HEK293 (cell line): ENCODE results near the gene ATP1B2.

Experiments used
- GLIS1 ChIP-seq: fragments of 450-650 bp; formaldehyde crosslinking; IDR thresholded peaks from 2 replicates; pipeline ENCODE4 v1.5.1; 2016; ENCODE audit warnings: missing biosample characterization, missing genetic modification characterization
- MEIS1 ChIP-seq: sonication (generic); formaldehyde crosslinking; IDR thresholded peaks from 2 replicates; pipeline ENCODE4 v1.8.1; 2022; ENCODE audit warnings: missing genetic modification reagents, mild to moderate bottlenecking, borderline replicate concordance
- WT1 ChIP-seq: fragments of 450-650 bp; formaldehyde crosslinking; IDR thresholded peaks from 2 replicates; pipeline ENCODE4 v1.5.1; 2016; ENCODE audit warnings: missing biosample characterization, missing genetic modification characterization
- YY2 ChIP-seq: fragments of 450-650 bp; formaldehyde crosslinking; IDR thresholded peaks from 2 replicates; pipeline ENCODE4 v1.5.1; 2016; ENCODE audit warnings: missing biosample characterization, missing genetic modification characterization
- ZBTB20 ChIP-seq: fragments of 450-650 bp; formaldehyde crosslinking; IDR thresholded peaks from 2 replicates; pipeline ENCODE4 v1.5.1; 2016; ENCODE audit warnings: missing biosample characterization, missing genetic modification characterization
- ZFHX2 ChIP-seq: fragments of 450-650 bp; formaldehyde crosslinking; conservative IDR thresholded peaks from 2 replicates; pipeline ENCODE4 v1.5.1; 2016; ENCODE audit warnings: missing biosample characterization, missing genetic modification characterization
- ZNF174 ChIP-seq: fragments of 450-650 bp; formaldehyde crosslinking; IDR thresholded peaks from 2 replicates; pipeline ENCODE4 v1.5.0; 2017; ENCODE audit warnings: missing biosample characterization, mild to moderate bottlenecking, missing genetic modification characterization
- ZNF266 ChIP-seq: fragments of 450-650 bp; formaldehyde crosslinking; IDR thresholded peaks from 2 replicates; pipeline ENCODE4 v1.5.1; 2016; ENCODE audit warnings: missing biosample characterization, missing genetic modification characterization, low read depth
- ZNF37A ChIP-seq: fragments of 450-650 bp; IDR thresholded peaks from 2 replicates; pipeline ENCODE4 v1.5.1; 2018; ENCODE audit warnings: missing biosample characterization, missing genetic modification characterization
- ZNF548 ChIP-seq: fragments of 450-650 bp; formaldehyde crosslinking; IDR thresholded peaks from 2 replicates; pipeline ENCODE4 v1.5.1; 2016; ENCODE audit warnings: missing biosample characterization, missing genetic modification characterization
- ZNF561 ChIP-seq: fragments of 450-650 bp; IDR thresholded peaks from 2 replicates; pipeline ENCODE4 v1.5.1; 2018; ENCODE audit warnings: missing biosample characterization, missing genetic modification characterization, borderline replicate concordance
- ZNF621 ChIP-seq: fragments of 450-650 bp; formaldehyde crosslinking; IDR thresholded peaks from 2 replicates; pipeline ENCODE4 v1.5.1; 2017; ENCODE audit warnings: missing biosample characterization, missing genetic modification characterization
- ZNF664 ChIP-seq: fragments of 450-650 bp; formaldehyde crosslinking; IDR thresholded peaks from 2 replicates; pipeline ENCODE4 v1.5.1; 2016; ENCODE audit warnings: missing biosample characterization, missing genetic modification characterization
- ZNF768 ChIP-seq: fragments of 450-650 bp; formaldehyde crosslinking; IDR thresholded peaks from 2 replicates; pipeline ENCODE4 v1.5.1; 2018; ENCODE audit warnings: missing biosample characterization, mild to moderate bottlenecking, missing genetic modification characterization
- TF ChIP-seq, protein P1 (sequence below): fragments of 450-650 bp; formaldehyde crosslinking; optimal IDR thresholded peaks from 2 replicates; pipeline ENCODE3; 2016; ENCODE audit warnings: missing biosample characterization, mild to moderate bottlenecking, missing genetic modification characterization
- TF ChIP-seq, protein P2 (sequence below): fragments of 450-650 bp; formaldehyde crosslinking; IDR thresholded peaks from 2 replicates; pipeline ENCODE4 v1.5.1; 2016; ENCODE audit warnings: missing biosample characterization, missing genetic modification characterization
- TF ChIP-seq, protein P3 (sequence below): fragments of 450-650 bp; formaldehyde crosslinking; IDR thresholded peaks from 2 replicates; pipeline ENCODE4 v1.5.0; 2017; ENCODE audit warnings: missing biosample characterization, missing genetic modification characterization, borderline replicate concordance
- TF ChIP-seq, protein P4 (sequence below): fragments of 450-650 bp; formaldehyde crosslinking; IDR thresholded peaks from 2 replicates; pipeline ENCODE4 v1.5.1; 2016; ENCODE audit warnings: missing biosample characterization, missing genetic modification characterization
- TF ChIP-seq, protein P5 (sequence below): fragments of 450-650 bp; formaldehyde crosslinking; IDR thresholded peaks from 2 replicates; pipeline ENCODE4 v1.5.1; 2017; ENCODE audit warnings: missing biosample characterization, missing genetic modification characterization
- TF ChIP-seq, protein P6 (sequence below): fragments of 450-650 bp; formaldehyde crosslinking; IDR thresholded peaks from 2 replicates; pipeline ENCODE4 v1.5.1; 2017; ENCODE audit warnings: missing biosample characterization, mild to moderate bottlenecking, missing genetic modification characterization, moderate library complexity
- TF ChIP-seq, protein P7 (sequence below): fragments of 450-650 bp; formaldehyde crosslinking; IDR thresholded peaks from 2 replicates; pipeline ENCODE4 v1.5.1; 2016; ENCODE audit warnings: missing biosample characterization, missing genetic modification characterization, low read depth
- TF ChIP-seq, protein P8 (sequence below): fragments of 450-650 bp; formaldehyde crosslinking; IDR thresholded peaks from 2 replicates; pipeline ENCODE4 v1.5.1; 2016; ENCODE audit warnings: missing biosample characterization, missing genetic modification characterization, low read depth
- TF ChIP-seq, protein P9 (sequence below): fragments of 450-650 bp; formaldehyde crosslinking; IDR thresholded peaks from 2 replicates; pipeline ENCODE4 v1.5.1; 2016; ENCODE audit warnings: missing biosample characterization, missing genetic modification characterization

ATP1B2 gene

DNA sequence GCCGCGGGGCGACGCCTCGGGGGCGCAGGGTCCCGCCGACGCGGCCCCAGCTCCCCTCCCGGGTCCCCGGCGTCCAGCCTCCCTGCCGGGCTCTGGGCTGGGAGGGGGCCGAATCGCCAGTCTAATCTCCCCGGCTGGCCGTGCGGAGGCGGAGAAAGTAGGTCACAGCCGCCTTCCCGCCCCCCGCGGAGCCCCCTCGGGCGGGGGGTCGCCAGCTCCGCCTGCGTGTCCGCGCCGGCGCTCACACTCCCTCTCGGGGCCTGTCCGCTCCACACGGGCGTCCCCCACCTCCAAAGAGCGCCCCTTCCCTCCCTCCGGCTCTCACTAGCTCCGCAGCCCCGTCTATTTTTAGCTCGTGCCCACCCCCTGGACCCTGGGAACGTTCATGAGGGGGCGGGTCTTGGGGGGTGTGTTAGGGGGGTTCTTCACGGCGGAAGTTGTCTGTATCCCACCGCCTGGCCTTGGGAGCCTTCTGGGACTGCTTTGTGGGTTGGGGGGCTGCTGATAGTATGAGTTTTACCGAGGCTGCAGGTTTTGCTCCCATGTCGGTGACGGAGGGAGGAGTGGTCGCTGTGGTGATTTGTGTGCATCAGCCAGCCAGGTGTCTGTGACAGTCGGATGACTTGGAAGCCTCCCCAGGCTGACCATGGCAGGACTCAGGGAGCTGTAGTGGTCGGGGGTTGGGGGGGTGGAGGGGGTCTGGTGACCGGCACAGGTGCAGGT, 1.1 kb downstream of the ATP1B2 start (continued):
- TF ChIP-seq ZBTB20 (tag by site-specific recombination) (no peak), YY2 (tag by site-specific recombination) (no peak), WT1 (tag by site-specific recombination) (no peak), GLIS1 (tag by site-specific recombination) (peak; percentile 97), ZNF266 (tag by site-specific recombination) (no peak), ZNF621 (tag by site-specific recombination) (no peak), ZNF548 (tag by site-specific recombination) (no peak), ZNF37A (tag by site-specific recombination) (no peak), ZNF561 (tag by site-specific recombination) (0 out of 2 replicates have a peak, but pooled peaks have one; percentile 45), MEIS1 (CRISPR knock-in tag) (no peak), ZNF664 (tag by site-specific recombination) (no peak), ZNF174 (tag by site-specific recombination) (no peak), ZFHX2 (tag by site-specific recombination) (peak; percentile 88), ZNF768 (tag by site-specific recombination) (no peak)
- TF ChIP-seq, protein P1, sequence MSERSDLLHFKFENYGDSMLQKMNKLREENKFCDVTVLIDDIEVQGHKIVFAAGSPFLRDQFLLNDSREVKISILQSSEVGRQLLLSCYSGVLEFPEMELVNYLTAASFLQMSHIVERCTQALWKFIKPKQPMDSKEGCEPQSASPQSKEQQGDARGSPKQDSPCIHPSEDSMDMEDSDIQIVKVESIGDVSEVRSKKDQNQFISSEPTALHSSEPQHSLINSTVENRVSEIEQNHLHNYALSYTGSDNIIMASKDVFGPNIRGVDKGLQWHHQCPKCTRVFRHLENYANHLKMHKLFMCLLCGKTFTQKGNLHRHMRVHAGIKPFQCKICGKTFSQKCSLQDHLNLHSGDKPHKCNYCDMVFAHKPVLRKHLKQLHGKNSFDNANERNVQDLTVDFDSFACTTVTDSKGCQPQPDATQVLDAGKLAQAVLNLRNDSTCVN (tag by site-specific recombination): peak; percentile 16
- TF ChIP-seq, protein P2, sequence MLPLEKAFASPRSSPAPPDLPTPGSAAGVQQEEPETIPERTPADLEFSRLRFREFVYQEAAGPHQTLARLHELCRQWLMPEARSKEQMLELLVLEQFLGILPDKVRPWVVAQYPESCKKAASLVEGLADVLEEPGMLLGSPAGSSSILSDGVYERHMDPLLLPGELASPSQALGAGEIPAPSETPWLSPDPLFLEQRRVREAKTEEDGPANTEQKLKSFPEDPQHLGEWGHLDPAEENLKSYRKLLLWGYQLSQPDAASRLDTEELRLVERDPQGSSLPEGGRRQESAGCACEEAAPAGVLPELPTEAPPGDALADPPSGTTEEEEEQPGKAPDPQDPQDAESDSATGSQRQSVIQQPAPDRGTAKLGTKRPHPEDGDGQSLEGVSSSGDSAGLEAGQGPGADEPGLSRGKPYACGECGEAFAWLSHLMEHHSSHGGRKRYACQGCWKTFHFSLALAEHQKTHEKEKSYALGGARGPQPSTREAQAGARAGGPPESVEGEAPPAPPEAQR: no peak
- TF ChIP-seq, protein P3, sequence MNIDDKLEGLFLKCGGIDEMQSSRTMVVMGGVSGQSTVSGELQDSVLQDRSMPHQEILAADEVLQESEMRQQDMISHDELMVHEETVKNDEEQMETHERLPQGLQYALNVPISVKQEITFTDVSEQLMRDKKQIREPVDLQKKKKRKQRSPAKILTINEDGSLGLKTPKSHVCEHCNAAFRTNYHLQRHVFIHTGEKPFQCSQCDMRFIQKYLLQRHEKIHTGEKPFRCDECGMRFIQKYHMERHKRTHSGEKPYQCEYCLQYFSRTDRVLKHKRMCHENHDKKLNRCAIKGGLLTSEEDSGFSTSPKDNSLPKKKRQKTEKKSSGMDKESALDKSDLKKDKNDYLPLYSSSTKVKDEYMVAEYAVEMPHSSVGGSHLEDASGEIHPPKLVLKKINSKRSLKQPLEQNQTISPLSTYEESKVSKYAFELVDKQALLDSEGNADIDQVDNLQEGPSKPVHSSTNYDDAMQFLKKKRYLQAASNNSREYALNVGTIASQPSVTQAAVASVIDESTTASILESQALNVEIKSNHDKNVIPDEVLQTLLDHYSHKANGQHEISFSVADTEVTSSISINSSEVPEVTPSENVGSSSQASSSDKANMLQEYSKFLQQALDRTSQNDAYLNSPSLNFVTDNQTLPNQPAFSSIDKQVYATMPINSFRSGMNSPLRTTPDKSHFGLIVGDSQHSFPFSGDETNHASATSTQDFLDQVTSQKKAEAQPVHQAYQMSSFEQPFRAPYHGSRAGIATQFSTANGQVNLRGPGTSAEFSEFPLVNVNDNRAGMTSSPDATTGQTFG (tag by site-specific recombination): no peak
- TF ChIP-seq, protein P4, sequence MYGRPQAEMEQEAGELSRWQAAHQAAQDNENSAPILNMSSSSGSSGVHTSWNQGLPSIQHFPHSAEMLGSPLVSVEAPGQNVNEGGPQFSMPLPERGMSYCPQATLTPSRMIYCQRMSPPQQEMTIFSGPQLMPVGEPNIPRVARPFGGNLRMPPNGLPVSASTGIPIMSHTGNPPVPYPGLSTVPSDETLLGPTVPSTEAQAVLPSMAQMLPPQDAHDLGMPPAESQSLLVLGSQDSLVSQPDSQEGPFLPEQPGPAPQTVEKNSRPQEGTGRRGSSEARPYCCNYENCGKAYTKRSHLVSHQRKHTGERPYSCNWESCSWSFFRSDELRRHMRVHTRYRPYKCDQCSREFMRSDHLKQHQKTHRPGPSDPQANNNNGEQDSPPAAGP (tag by site-specific recombination): no peak
- TF ChIP-seq, protein P5, sequence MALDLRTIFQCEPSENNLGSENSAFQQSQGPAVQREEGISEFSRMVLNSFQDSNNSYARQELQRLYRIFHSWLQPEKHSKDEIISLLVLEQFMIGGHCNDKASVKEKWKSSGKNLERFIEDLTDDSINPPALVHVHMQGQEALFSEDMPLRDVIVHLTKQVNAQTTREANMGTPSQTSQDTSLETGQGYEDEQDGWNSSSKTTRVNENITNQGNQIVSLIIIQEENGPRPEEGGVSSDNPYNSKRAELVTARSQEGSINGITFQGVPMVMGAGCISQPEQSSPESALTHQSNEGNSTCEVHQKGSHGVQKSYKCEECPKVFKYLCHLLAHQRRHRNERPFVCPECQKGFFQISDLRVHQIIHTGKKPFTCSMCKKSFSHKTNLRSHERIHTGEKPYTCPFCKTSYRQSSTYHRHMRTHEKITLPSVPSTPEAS (tag by site-specific recombination): no peak
- TF ChIP-seq, protein P6, sequence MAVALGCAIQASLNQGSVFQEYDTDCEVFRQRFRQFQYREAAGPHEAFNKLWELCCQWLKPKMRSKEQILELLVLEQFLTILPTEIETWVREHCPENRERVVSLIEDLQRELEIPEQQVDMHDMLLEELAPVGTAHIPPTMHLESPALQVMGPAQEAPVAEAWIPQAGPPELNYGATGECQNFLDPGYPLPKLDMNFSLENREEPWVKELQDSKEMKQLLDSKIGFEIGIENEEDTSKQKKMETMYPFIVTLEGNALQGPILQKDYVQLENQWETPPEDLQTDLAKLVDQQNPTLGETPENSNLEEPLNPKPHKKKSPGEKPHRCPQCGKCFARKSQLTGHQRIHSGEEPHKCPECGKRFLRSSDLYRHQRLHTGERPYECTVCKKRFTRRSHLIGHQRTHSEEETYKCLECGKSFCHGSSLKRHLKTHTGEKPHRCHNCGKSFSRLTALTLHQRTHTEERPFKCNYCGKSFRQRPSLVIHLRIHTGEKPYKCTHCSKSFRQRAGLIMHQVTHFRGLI (tag by site-specific recombination): no peak
- TF ChIP-seq, protein P7, sequence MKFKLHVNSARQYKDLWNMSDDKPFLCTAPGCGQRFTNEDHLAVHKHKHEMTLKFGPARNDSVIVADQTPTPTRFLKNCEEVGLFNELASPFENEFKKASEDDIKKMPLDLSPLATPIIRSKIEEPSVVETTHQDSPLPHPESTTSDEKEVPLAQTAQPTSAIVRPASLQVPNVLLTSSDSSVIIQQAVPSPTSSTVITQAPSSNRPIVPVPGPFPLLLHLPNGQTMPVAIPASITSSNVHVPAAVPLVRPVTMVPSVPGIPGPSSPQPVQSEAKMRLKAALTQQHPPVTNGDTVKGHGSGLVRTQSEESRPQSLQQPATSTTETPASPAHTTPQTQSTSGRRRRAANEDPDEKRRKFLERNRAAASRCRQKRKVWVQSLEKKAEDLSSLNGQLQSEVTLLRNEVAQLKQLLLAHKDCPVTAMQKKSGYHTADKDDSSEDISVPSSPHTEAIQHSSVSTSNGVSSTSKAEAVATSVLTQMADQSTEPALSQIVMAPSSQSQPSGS (tag by site-specific recombination): no peak
- TF ChIP-seq, protein P8, sequence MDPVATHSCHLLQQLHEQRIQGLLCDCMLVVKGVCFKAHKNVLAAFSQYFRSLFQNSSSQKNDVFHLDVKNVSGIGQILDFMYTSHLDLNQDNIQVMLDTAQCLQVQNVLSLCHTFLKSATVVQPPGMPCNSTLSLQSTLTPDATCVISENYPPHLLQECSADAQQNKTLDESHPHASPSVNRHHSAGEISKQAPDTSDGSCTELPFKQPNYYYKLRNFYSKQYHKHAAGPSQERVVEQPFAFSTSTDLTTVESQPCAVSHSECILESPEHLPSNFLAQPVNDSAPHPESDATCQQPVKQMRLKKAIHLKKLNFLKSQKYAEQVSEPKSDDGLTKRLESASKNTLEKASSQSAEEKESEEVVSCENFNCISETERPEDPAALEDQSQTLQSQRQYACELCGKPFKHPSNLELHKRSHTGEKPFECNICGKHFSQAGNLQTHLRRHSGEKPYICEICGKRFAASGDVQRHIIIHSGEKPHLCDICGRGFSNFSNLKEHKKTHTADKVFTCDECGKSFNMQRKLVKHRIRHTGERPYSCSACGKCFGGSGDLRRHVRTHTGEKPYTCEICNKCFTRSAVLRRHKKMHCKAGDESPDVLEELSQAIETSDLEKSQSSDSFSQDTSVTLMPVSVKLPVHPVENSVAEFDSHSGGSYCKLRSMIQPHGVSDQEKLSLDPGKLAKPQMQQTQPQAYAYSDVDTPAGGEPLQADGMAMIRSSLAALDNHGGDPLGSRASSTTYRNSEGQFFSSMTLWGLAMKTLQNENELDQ (tag by site-specific recombination): no peak
- TF ChIP-seq, protein P9, sequence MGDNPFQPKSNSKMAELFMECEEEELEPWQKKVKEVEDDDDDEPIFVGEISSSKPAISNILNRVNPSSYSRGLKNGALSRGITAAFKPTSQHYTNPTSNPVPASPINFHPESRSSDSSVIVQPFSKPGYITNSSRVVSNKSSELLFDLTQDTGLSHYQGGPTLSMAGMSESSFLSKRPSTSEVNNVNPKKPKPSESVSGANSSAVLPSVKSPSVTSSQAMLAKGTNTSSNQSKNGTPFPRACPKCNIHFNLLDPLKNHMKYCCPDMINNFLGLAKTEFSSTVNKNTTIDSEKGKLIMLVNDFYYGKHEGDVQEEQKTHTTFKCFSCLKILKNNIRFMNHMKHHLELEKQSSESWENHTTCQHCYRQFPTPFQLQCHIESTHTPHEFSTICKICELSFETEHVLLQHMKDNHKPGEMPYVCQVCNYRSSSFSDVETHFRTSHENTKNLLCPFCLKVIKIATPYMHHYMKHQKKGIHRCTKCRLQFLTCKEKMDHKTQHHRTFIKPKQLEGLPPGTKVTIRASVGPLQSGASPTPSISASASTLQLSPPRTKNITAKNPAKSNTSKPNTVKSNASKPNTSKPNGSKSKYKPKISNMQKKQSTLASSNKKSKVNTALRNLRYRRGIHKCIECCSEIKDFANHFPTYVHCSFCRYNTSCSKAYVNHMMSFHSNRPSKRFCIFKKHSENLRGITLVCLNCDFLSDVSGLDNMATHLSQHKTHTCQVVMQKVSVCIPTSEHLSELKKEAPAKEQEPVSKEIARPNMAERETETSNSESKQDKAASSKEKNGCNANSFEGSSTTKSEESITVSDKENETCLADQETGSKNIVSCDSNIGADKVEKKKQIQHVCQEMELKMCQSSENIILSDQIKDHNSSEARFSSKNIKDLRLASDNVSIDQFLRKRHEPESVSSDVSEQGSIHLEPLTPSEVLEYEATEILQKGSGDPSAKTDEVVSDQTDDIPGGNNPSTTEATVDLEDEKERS: no peak
